HG02763 (cell line): ENCODE results near the gene ZCCHC7.
"Not testable (repeated sequence)": the region's sequence is repeated elsewhere in the genome, so short reads cannot be mapped to it uniquely, and the experiment has no call there.

ENCODE experiments used
- ATAC-seq: cut with Tn5 transposase; IDR thresholded peaks from one replicate; pipeline ENCODE4 v1.9.1; 2021; ENCODE audit warnings: mild to moderate bottlenecking, moderate library complexity; ENCODE audit not compliant: unreplicated experiment

ZCCHC7 gene

DNA sequence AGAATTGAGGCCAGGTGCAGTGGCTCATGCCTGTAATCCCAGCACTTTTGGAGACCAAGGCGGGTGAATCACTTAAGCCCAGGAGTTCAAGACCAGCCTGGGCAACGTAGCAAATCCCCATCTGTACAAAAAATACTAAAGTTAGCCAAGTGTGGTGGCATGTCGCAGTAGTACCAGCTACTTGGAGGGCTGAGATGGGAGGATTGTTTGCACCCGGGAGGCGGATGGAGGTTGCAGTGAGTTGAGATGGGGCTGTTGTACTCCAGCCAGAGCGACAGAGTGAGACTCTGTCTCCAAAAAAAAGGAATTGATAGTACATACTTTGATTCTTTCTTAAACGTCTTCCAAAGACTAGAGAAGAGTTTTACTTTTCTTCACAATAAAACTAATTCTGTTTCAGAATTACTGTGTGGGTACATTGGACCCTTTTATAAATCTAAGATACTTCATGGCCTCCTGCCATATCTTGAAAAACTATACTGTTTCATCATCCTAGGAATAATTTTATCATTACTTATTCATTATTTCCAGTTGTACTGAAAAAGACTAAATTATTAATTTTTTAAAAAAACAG, 170.1 kb downstream of the ZCCHC7 start:
- ATAC-seq = no peak

DNA sequence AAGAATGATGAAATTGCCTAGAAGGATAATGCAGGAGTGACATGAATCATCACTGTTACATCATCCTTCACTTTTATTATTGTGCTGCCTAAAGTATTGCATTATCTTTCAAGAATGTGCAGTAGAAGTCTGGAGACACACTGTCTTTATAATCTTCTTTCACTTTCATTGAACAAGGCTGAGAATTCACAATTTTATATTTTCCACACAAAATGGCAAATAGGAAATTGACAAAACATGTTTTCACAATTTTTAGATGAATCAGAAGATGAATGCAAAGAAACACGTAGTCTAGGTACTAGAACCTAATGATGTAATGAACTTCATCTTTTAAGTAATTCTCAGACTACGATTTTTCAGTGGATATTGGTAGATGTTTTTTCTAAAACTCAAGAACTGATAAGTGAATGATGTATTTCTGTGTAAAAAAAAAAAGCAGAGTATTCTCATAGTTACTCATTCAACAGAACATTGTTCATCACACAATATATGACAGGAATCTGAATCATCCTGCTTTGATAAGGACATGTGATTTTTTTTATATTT, 170.6 kb downstream of the ZCCHC7 start:
- no peak for ATAC-seq

DNA sequence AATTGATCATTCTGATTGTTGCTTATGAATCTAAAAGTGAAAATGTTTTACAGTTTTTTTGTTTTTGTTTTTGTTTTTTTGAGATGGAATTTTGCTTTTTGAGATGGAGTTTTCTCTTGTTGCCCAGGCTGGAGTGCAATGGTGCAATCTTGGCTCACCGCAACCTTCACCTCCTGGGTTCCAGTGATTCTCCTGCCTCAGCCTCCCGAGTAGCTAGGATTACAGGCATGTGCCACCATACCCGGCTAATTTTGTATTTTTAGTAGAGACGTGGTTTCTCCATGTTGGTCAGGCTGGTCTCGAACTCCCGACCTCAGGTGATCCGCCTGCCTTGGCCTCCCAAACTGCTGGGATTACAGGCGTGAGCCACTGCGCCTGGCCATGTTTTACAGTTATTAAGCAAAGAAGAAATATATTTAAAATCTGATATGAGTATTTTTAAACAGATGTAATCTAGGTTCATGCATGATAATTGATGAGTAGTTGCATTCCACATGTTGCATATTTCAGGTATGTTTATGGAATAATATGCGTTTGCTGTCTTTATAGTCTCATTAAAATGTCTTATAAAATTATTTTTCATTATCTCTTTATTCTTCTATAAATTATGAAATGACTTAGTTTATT, 171.4 kb downstream of the ZCCHC7 start:
- ATAC-seq = not testable (repeated sequence)

DNA sequence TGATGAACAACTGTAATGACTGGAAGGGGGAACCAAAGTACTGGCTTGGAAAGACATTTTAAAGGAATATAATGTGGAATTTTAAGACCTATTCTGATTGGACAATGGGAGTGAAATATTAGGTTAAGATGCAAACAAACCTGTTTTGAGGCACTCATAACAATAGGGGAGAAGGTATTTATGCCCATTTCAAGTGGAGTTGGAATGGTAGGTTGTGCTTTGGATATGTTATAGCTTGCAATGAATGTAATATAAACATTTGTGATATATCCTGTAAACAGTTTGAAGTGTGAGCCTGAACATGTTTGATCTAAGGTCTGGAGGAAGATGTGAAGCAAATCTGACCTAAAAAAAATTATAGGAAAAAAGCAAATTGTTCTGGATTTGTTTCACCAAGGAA, 172.5 kb downstream of the ZCCHC7 start:
- no peak for ATAC-seq

DNA sequence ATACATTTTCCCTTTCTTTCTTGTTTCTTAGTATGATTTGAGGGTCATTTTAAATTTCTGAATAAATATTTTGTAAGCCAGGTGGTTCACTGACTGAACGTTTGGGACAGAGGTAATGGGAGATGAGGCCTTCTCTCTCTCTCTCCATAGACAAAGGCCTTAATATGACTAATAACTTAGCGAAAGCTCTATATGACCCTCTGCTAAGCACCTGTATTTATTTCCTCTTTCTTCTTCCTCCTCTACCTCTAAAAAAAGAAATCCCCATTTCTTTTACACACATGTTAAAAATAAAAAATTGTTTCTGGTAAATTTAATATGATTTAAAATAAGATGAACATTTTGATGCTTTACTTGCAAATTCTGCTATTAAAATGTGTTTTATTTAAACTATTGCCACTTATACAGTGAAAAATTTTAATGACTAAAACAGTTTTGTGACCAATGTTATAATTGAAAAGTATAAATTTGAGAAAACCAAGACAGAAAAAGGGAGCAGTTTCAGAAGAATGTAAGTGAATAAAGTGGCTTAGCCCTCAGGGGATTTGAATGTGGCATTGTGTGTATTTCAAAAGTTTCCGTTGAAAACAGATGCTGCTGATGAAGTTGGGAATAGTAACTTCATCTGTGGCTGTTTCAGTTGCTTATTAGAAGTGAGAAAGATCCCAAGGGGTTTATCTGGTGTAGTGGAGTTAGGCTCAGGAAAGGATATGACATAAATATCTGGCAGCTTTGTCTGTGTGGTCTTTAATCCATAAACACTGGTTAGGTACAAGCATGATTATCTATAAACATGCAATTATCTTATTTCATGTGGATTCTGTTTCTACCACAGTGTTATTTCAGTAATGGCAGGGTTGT, 173.5 kb downstream of the ZCCHC7 start:
- peak; percentile 52 for ATAC-seq

DNA sequence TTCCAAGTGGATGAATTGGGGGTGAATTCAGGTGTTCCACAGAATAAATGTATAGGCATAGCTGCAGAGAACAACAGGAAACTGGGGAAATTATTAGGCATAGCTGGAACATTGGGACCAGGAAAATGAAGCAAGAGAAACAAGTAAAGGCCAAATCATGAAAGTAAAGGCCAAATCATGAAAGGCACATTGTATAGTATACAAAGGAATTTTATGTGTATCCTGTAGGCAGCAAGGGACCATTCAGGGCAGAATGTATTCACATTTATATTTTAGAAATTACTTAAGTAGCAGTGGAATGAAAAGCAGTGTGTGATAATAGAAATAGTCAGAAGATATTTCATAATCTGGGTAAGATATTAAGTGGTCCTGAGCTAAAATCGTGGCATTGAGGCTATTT, 174.8 kb downstream of the ZCCHC7 start:
- ATAC-seq = no peak

DNA sequence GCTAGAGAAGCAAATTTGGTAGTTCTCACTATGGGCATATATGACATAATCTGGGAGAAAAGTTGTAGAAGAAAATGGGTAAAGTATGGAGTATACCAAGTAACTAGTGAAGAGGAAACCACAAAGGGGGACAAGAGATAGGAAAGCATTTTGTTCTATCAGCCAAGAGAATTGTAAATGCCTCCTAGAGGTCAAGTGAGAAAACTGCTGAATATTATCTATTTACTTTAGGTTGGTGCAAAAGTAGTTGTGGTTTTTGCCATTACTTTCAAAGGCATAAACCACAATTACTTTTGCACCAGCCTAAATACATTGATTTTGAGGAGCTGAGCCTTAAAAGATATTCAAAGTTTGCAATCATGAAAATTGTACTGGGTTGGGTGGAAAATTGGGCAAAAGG, 175.4 kb downstream of the ZCCHC7 start:
- ATAC-seq = no peak

DNA sequence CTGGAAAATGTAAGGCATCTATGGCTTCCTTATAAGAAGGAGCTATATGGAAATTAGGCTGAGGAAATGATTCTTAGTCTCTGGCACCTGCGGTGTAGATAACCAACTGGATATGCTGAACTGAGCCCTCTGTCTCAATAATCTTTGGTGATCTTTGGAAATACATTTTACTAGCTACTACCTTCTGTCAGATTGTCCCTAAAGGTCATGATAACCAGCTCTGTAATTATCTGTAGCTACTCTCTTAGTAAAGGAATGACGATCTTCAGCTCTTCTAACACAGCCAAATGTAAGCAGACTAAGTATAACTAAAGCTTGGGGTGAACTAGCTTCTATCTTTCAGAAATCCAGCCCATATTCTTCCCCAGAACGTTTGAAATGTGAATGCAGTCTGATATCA, 177.2 kb downstream of the ZCCHC7 start:
- ATAC-seq = no peak

DNA sequence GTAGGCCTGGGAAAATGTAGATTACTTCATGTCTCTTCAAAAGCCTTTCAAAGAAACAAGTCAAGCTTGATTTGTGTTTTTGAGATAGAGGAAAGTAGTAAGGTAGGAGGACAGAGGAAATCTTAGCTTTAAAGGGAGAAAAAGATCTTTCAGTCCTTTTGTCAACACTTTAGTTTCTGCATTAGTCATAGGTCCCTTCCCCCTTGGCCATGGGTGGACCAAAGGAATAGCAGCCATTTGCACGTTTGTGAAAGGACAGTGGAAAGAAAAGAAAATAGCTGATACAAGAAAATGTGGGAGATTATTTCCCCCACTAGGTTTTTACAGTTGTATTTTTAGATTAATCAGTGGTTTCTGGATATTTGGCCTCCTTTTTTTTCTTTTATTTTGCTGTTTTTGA, 180.2 kb downstream of the ZCCHC7 start:
- ATAC-seq = peak; percentile 36

DNA sequence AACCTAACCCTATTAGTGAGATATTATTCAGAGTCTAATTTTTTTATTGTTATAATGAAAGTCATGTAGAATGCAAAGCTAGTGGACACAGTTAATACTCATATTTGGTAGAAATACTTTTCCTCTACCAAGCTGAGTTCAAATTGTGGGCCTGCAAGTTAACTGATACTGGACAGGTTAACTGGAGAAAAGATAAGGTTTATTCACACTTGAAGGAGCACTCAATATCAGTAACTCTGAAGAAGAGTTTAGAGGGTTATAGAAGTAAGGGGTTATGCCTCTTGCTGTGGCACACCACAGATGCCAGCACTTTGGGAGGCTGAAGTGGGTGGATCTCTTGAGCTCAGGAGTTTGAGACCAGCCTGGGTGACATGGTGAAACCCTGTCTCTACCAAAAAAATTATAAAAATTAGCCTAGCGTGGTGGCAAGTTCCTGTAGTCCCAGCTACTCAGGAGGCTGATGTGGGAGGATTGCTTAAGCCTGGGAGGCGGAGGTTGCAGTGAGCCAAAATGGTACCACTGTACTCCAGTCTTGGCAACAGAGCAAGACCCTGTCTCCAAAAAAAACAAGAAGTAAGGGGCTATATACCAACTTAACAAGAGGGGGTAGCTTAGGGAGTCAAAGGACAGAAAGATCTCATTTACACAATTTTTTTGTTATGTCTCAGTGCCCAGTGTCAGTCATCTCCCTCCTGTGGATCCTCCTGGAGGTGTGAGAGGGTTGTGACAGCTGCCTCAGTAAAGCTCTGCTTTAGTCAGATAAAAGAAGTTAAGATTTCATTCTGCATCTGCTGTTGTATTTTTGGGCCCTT, 180.9 kb downstream of the ZCCHC7 start:
- ATAC-seq = no peak

DNA sequence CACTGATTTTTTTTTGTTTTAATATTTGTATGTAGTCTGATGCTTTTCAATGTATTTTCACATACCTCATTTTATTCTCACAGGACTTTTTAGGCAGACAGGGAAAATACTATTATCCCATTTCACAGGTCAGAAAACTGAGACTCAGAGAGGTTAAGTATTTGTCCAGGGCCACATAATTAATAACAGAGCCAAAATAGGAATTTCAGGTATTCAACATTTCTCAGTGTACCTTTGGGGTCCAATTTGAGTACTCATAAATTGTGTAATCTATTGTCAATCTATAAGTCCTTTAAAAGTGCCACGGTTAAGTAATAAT, 181.4 kb downstream of the ZCCHC7 start:
- no peak for ATAC-seq

DNA sequence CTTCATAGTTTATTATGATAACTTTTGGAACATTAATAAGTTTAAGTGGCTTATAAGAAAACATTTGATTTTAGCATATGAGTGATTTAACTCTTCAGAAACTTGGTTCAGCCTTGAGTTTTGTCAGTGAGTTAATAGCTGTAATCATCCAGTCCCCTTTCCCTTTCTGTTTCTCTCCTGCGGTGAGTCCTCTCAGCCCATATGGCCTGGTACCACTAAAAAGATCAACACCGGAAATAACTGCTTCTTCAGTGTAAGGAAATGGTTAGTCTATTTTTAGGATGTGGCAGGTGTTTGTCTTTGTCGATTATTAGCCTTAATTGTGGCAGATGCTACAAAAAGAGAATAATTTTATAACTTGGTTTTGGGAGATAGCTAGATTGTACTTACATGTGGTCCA, 181.9 kb downstream of the ZCCHC7 start:
- ATAC-seq = peak; percentile 80

DNA sequence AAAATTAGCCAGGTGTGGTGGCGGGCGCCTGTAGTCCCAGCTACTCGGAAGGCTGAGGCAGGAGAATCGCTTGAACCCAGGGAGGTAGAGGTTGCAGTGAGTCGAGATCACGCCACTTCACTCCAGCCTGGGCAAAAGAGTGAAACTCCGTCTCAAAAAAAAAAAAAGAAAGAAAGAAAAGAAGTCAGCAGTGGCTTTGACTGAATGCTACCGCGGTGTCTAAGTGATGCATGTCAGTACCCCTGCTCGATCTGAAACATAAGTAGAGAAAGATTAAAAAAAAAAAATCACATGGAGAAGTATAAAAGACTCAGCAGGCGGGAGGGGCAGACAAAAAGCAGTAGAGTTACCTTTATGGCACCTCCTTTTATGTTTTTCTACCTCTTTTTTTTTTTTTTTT, 182.9 kb downstream of the ZCCHC7 start:
- not testable (repeated sequence) for ATAC-seq

DNA sequence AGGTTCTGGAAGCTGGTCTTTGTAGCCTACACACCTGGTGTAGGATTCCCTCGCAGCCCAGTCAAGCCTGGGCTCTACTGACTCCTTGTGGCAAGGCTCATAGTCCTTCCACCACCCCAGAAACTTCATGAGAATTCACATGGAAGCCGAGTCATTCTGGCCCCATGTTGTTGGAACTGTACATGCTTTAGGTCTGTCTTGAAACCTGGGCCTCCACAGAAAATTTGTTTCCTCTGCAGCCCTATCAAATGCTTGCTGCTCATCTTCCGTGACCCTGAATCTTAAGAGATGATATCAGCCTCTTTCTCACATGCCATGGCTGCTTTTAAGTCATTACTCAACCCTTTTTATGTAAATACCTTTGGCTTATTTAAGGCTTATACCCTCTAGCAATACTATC, 188.8 kb downstream of the ZCCHC7 start:
- no peak for ATAC-seq

DNA sequence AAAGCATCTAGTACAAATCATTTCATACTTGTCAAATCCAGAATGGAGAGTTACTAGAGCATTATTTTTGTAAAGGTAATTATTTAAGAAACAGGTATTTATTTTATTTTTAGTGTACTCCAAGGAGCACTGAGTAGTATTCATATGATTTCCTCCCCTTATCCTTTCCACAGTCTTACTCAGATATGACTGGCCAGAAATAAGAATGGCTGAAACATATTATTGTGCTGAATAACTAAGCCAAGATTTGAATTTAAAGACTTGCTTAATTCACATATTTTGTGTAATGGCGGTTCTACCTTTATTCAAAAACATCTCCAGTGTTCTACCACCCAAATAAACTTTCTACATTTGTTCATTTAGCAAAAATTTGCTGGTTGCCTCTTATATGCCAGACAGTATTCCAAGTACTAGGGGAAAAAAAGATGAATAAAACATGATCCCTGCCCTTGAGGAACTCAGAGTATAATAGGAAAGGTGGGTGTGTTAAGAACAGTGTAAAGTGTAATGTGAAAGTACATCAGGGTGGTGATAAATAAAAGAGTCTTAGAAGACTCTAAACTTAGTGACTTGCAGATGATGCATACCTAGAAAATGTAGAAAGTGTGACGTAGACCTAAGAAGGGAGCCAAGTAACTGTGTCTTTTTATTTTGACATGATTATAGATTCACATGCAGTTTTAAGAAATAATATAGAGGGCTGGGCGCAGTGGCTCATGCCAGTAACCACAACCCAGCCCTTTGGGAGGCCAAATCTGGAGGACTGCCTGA, 191.7 kb downstream of the ZCCHC7 start:
- no peak for ATAC-seq

DNA sequence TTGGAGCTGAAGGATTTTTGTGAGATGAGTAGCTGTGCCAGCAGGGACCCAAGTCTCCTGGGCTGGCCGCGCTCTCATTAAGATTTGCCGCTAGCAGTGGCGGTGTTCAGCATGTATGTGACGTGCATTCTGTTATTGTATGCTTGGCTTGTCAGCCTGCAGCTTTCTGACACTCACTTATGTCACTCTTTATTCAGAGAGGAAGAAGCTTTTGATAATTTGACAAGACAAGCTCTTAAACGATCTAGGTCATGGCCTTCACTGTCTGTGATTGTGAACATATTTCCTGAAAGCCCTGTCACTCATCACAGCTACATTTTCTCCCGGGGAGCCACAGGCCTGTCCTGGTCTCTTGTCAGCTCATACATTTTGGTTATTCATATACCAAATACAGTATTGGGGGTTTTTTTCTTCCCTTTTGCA, 203.9 kb downstream of the ZCCHC7 start:
- no peak for ATAC-seq

DNA sequence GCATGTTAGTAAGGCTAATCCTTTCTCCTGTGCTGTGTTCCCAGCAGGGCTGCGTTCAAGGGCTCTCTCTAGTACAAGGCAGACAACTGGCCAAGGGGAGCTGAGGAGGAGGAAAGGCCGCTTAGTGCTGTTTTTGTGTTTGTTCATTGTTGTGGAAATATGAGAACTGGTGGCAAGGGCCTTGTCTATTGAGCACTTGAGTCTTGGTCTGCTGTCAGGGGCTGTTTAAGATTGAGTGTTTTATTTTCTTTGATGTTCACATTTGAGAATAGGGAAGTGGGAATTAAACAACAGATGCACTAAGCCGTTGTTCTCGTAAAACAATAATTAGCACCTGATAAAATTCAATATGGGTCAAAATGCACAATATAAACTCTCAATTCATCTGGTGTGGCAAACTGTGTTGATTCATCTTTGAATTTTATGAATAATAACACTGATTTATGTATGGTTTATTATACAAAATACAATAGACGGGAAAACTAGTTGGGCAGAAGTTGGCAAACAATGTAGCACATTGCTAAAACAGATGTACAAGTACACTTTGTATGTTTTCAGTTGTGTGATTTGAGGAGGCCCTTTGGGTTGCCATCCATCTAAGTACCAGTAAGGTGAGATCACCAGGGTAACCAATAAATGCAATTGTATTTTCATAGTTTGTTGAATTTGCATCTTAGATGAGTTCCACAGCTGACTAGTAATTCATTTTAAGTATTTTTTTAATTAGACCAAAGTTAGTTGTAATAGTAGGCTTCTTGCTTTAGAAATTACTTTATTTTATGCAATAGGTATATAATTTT, 204.5 kb downstream of the ZCCHC7 start:
- no peak for ATAC-seq

DNA sequence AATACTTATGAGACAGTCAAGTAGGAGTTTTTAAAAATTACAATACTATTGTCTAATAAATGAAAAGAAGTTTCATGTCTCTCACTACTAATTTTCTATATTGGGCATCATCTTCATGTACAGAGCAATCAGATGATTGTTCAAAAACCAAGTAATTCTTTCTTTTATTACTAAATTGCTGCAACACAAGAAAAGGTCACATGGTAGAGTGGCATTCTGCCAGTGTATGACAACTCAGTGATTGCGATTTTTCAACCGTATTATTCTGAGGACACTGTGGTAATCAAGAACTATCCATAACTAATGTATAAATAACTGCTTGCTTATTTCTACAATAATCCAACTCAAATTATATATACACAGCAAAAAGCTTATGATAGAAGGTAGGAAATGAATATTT, 205.4 kb downstream of the ZCCHC7 start:
- no peak for ATAC-seq

DNA sequence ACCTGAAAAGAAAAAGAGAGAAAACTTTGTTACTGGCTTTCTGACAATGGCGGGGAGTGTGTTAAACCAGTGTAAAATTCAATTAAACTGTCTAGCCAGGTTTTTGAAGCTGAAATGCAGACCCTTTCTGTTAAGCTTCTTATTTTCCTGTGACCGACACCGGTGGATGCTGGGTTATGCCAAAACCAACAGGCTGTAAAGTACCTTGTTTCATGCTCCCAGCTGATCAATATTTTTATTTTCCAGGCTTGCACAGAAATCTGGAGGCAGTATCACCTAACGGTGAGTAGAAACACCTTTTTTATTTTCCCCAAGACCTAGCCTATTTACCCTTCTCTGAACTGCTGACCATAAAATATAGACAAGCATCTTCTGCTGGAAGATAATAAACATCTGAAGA, 207.2 kb downstream of the ZCCHC7 start:
- ATAC-seq = no peak
